ENCODE measurements around the gene KCNQ4. TPM values are rescaled to one million over a fixed set of nuclear protein-coding genes. Genes with fewer than 3 reads are reported as not detected.

Gene KCNQ4
- total and polyA plus RNA-seq, 2 experiments from 2014 or later = 1.3 to 3.0 TPM

GRCh38 chr1:40750451-40750908 lies 33.1 kb upstream of the KCNQ4 start (continued):
- TF ChIP-seq REST (IDR thresholded peaks at IDR 0.05; ENCODE audit: unreplicated experiment) (no peak), POLR2AphosphoS5 (IDR thresholded peaks at IDR 0.05; ENCODE audit: low read depth) (no peak)

DNA sequence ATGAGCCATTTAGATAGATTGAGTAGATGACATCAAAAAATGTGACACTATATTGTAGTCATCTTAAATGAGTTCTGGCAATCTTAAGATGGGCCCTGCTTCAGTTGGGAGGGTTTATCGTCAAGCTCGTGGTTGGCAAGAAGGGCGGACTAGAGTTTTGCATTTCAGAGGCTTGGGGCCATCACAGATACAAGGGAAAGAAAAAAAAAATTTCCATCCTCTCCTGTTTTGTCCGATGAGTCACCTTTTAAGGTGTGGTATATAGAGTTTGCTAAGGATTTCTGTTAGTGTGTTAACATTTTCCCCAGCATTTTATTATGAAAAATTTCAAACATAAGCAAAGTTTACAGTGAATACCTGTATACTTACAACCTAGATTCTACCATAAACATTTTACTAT lies 31.8 kb upstream of the KCNQ4 start:
- no peak overlapping the region for H3K27ac Mint-ChIP-seq
- H3K27me3 ChIP-seq (ENCODE audit: insufficient read depth) = no peaks in the 10 kb centered on the region
- H4K20me1 ChIP-seq (replicated peaks; ENCODE audit: insufficient read depth) = peaks cover 13% of the 10 kb centered on the region
- H3K36me3 Mint-ChIP-seq (ENCODE audit: low read depth) = peaks cover 78% of the 10 kb centered on the region
- H3K4me3 Mint-ChIP-seq = no peak overlapping the region
- no peaks in the 10 kb centered on the region; the same call in 2 of the 3 replicates for H3K4me1 Mint-ChIP-seq
- peaks cover 3% of the 10 kb centered on the region for H3K27me3 Mint-ChIP-seq (ENCODE audit: insufficient read depth, low read depth, poor library complexity)
- H3K4me1 ChIP-seq (ENCODE audit: insufficient read depth) = no peaks in the 10 kb centered on the region
- no peaks in the 10 kb centered on the region for H3K9me3 Mint-ChIP-seq
- no peak for TF ChIP-seq REST (IDR thresholded peaks at IDR 0.05; ENCODE audit: unreplicated experiment)
- no peak for TF ChIP-seq POLR2AphosphoS5 (IDR thresholded peaks at IDR 0.05; ENCODE audit: low read depth)
- TF ChIP-seq CREB1 (CRISPR knock-in tag; IDR thresholded peaks at IDR 0.05; ENCODE audit: low read depth) = no peak
- no peak for TF ChIP-seq ZNF331 (CRISPR knock-in tag; IDR thresholded peaks at IDR 0.05; ENCODE audit: low read depth)
- TF ChIP-seq ETS1 (IDR thresholded peaks at IDR 0.05) = no peak
- DNase-seq (ENCODE audit: low spot score) (no peak), ATAC-seq (no peak)
- no peaks in the 10 kb centered on the region for H3F3A ChIP-seq (replicated peaks; ENCODE audit: low read depth)
- H3K79me2 ChIP-seq (replicated peaks; ENCODE audit: insufficient read depth) = peaks cover 1% of the 10 kb centered on the region; the same call in 1 of the 2 replicates
- no peaks in the 10 kb centered on the region for H3K9me2 ChIP-seq (ENCODE audit: insufficient read depth)
- H2AFZ ChIP-seq = no peak overlapping the region
- H3K4me3 ChIP-seq = no peak overlapping the region
- H3K27ac ChIP-seq (ENCODE audit: low read depth) = no peak overlapping the region
- H3K36me3 ChIP-seq (ENCODE audit: insufficient read depth) = peaks cover 49% of the 10 kb centered on the region
- H3K4me2 ChIP-seq = no peak overlapping the region

Measured in GM23338 (cell line).